ENCODE results near the gene CLCF1. TPM values are rescaled to one million over a fixed set of nuclear protein-coding genes. Genes with fewer than 3 reads are reported as not detected.
A peak's percentile ranks its signal among the peaks of the same experiment; 100 is the strongest.

CLCF1 gene
- total RNA-seq, 1 donor from 2014 or later, result 32.6 TPM

DNA sequence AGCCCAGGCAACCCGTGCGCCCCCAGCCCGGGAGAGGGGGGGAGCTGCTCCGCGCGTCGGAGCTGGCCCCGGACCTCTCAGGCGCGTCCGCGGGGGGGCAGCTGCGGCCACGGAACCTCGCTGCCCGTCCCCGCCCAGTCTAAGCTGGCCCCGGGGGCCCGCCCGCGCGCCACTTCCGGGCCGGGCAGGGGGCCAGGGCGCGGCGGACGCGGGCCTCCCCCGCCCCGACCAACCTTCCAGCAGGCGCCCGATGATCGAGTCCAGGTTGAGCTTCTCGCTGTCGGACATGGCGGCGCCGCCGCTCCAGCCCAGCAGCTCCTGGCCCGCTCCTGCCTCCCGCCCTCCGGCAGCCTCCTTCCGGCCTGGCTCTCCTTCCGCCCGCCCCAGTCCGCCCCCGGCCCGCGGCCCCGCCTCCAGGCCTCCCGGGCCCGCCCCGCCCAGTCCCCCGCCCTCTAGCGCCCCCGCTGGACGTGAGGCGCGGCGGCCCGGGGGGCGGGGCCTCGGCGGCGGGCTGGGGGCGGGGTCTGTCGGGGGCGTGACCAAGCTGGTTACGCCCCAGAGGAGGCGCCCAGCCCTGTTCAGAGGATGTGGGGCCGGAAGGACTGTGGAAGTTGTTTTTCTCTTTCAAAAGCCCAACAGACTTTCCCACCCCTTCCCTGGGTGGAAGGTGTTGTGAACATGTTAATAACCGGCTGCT lies 28.2 kb upstream of the CLCF1 start, which contains the start of gene PPP1CA:
TSS of gene PPP1CA (minus strand) at position 364 of the 697 bp plus-strand sequence. CDS start at position 288, 76 bp downstream.
- no peaks in the 10 kb centered on the region for H3K9me3 ChIP-seq
- intact Hi-C loops (cut with DNase I), result loop anchor here (1.0 to 5.0 kb wide), 6 partner anchors 19 to 107 kb away; partner anchors contain the start of genes AIP, CDK2AP2, CORO1B and RPS6KB2
- TF ChIP-seq, protein P1, sequence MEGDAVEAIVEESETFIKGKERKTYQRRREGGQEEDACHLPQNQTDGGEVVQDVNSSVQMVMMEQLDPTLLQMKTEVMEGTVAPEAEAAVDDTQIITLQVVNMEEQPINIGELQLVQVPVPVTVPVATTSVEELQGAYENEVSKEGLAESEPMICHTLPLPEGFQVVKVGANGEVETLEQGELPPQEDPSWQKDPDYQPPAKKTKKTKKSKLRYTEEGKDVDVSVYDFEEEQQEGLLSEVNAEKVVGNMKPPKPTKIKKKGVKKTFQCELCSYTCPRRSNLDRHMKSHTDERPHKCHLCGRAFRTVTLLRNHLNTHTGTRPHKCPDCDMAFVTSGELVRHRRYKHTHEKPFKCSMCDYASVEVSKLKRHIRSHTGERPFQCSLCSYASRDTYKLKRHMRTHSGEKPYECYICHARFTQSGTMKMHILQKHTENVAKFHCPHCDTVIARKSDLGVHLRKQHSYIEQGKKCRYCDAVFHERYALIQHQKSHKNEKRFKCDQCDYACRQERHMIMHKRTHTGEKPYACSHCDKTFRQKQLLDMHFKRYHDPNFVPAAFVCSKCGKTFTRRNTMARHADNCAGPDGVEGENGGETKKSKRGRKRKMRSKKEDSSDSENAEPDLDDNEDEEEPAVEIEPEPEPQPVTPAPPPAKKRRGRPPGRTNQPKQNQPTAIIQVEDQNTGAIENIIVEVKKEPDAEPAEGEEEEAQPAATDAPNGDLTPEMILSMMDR (IDR thresholded peaks at IDR 0.05), result peak; percentile 21 to 60 (median 38)
- H3K27me3 ChIP-seq, result no peaks in the 10 kb centered on the region
- H3K4me1 ChIP-seq, result peaks cover 15 to 19% of the 10 kb centered on the region in 2 donors
- peak within 1 kb of the TSS; percentile 90 to 94 for H3K27ac ChIP-seq
- peaks cover 25 to 29% of the 10 kb centered on the region in 2 donors for H3K36me3 ChIP-seq
- peak; percentile 63 to 94 for DNase-seq (ENCODE audit: low spot score in 2 of 2)
- H3K4me3 ChIP-seq, result peak within 1 kb of the TSS; percentile 88 to 99

DNA sequence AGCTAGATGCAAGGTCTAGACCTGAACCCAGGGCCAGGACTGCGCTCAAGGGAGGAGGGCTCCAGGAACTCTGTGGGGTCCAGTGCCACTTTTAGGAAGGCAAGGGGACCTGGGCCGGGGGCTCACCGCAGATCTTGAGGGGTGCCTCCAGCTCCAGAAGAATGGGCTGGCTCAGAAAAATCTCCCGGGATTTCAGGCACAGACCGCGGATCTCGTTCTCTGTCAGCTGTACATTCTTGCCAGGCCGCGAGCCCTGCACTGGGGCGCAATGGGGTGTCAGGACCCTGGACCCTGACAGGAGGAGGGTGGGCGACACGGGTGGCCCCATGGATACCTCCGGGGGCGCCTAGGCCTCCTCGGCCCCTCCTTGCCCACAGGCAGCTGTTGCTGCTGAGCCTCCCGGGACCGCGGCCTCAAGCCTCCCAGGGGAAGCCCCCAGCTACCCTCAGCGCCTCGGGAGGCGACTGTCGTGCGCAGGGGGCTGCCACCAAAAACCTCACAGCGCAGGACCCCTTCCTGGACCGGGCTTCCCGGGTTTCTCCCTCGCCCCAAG lies 27.6 kb upstream of the CLCF1 start:
- intact Hi-C loops (cut with DNase I), result loop anchor here (1.0 to 5.0 kb wide), 5 partner anchors 27 to 107 kb away; partner anchors contain the start of genes AIP, CDK2AP2, CORO1B and RPS6KB2
- no peak for DNase-seq (ENCODE audit: low spot score in 2 of 2)
- Histone ChIP-seq H3K4me3 (peak overlapping the region; percentile 88 to 99), H3K36me3 (peaks cover 28 to 35% of the 10 kb centered on the region in 2 donors), H3K27me3 (no peaks in the 10 kb centered on the region), H3K9me3 (no peaks in the 10 kb centered on the region), H3K4me1 (peaks cover 15 to 19% of the 10 kb centered on the region in 2 donors), H3K27ac (peak overlapping the region; percentile 90 to 94)
- TF ChIP-seq, protein P1 (IDR thresholded peaks at IDR 0.05), result no peak

DNA sequence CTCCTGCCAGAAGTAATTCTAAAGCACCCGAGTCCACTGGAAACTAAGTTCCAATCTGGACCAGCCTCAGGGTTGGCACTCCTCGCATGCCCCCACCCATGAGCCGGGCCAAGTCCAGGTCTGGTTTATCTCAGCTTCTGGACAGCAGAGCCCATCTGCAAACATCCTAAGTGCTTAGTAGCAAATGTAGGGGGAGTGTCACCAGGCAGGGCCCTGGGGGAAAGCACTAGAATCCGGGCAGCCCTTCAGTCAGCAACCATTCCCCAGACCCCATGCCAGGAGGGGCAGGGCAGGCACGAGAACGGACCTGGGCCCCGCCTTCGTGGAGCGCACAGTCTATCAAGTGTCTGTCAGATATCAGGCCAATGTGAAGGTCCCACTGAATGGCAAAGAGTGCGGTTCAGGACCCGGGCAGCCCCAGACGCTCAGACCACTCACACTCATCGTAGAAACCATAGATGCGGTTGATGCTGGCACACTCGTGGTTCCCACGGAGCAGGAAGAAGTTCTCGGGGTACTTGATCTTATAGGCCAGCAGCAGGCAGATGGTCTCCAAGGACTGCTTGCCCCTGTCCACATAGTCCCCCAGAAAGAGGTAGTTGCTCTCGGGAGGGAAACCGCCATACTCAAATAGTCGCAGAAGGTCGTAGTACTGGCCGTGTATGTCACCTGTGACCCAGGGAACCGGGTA lies 27.0 kb upstream of the CLCF1 start:
- no peak for DNase-seq (ENCODE audit: low spot score in 2 of 2)
- intact Hi-C loops (cut with DNase I), result loop anchor here (5.0 kb wide), 1 partner anchor 82 kb away; the partner anchor contains the start of gene AIP
- Histone ChIP-seq H3K27me3 (no peaks in the 10 kb centered on the region), H3K27ac (peak overlapping the region; percentile 90 to 94), H3K4me1 (peaks cover 15 to 19% of the 10 kb centered on the region in 2 donors), H3K4me3 (peak overlapping the region; percentile 88 to 99), H3K36me3 (peaks cover 28 to 38% of the 10 kb centered on the region in 2 donors), H3K9me3 (no peaks in the 10 kb centered on the region)
- TF ChIP-seq, protein P1 (IDR thresholded peaks at IDR 0.05), result no peak

DNA sequence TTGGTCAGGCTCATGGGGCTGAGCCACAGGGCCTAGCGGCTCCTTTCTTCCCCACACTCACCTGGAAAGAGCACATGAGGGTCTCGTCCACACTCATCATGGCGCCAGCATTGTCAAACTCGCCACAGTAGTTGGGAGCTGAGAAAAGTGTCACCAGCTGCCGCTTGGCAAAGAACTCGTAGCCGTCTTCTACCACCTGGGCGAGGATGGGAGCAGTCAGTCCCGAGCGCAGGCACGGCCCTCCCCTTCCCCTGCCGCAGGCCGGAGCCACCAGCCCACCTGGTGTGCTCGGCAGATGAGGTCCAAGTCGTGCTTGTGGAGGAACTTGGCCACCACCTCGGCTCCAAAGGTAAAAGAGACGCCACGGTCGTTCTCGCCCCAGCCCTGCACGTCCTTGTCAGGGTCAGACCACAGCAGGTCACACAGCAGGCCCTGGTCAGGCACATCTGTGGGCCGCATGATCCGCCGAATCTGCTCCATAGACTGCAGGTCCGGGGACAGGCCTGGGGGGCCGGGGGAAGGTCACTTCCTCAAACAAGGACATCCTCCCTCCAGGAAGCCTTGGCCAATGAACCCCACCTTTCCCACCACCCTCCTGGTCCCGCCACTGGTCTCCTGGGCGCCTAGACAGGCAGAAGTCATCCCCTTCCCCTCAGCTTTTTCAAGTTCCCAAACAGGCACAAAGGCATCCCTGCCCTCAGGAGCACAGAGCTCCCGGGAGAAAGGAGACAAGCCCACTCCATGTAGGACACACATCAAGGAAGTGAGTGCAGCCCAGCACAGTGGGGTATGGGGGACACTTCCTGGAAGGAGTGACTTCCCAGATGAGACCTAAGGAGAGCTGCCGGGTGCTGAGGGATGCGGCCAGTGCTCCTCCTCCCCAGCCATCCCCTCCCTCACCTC lies 25.5 kb upstream of the CLCF1 start:
- no peaks in the 10 kb centered on the region for H3K27me3 ChIP-seq
- intact Hi-C loops (cut with DNase I), result no loop called here
- TF ChIP-seq, protein P1 (IDR thresholded peaks at IDR 0.05), result no peak
- H3K9me3 ChIP-seq, result no peaks in the 10 kb centered on the region
- no peak overlapping the region for H3K4me3 ChIP-seq
- H3K27ac ChIP-seq, result no peak overlapping the region
- no peak for DNase-seq (ENCODE audit: low spot score in 2 of 2)
- peaks cover 28 to 38% of the 10 kb centered on the region in 2 donors for H3K36me3 ChIP-seq
- H3K4me1 ChIP-seq, result peaks cover 15 to 19% of the 10 kb centered on the region in 2 donors

All from ascending aorta (tissue), 2 donors.